ENCODE results near the gene HPCAL1. TPM values are rescaled to one million over a fixed set of nuclear protein-coding genes. Genes with fewer than 3 reads are reported as not detected.

The HPCAL1 gene
- total RNA-seq, 1 experiment from 2014 or later: 26.9 TPM

DNA sequence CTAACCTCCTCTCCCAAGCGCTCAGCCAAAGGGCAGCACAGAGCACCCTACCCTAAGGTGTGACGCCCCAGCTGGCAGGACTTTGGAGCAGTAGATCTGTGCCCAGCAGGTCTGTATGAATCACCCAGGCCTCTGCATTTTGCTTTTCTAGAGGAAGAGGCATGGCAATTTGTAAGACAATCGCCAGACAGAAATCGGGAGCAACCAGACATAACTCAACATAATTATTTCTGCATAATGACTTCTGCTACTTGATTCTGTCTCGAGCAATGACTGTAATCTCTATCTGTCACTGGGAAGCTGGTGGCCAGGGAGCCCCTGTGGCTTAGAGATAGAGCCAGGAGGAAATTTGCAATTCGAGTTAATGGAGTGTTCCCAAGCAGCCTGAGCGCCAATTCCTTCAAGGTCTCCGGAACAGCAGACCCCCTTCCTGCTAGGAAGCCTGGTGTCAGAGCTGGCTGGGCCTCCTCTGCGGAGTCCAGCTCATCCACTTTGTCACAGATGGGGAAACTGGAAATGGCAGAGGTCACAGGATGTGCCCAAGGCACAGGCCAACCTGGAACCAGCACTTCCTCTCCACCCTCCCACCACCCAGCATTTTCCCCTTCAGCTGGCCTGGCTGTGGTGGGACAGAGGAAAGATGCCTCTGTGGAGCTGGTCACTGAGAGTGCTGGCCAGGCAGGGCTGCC, 90.4 kb downstream of the HPCAL1 start:
- Histone ChIP-seq H3K27me3 (replicated peaks; ENCODE audit: control insufficient read depth, insufficient read depth, low read length) (no peaks in the 10 kb centered on the region), H3K9me3 (no peaks in the 10 kb centered on the region), H3K36me3 (ENCODE audit: control insufficient read depth, insufficient read depth, low read length) (no peaks in the 10 kb centered on the region), H3K4me1 (peaks cover 12% of the 10 kb centered on the region; the same call in 1 of the 2 replicates), H3K4me3 (ENCODE audit: low read depth, low read length) (no peak overlapping the region)
- no peaks in the 10 kb centered on the region for H3K27me3 Mint-ChIP-seq (ENCODE audit: insufficient read depth, unreplicated experiment)
- peaks cover 10% of the 10 kb centered on the region for H3K36me3 Mint-ChIP-seq (ENCODE audit: insufficient read depth, unreplicated experiment)
- CTCF ChIA-PET: no interaction called here
- H3K4me3 Mint-ChIP-seq (ENCODE audit: unreplicated experiment): no peak overlapping the region
- BruUV-seq (replicated peaks): no TSS peak
- TF ChIP-seq, protein P1, sequence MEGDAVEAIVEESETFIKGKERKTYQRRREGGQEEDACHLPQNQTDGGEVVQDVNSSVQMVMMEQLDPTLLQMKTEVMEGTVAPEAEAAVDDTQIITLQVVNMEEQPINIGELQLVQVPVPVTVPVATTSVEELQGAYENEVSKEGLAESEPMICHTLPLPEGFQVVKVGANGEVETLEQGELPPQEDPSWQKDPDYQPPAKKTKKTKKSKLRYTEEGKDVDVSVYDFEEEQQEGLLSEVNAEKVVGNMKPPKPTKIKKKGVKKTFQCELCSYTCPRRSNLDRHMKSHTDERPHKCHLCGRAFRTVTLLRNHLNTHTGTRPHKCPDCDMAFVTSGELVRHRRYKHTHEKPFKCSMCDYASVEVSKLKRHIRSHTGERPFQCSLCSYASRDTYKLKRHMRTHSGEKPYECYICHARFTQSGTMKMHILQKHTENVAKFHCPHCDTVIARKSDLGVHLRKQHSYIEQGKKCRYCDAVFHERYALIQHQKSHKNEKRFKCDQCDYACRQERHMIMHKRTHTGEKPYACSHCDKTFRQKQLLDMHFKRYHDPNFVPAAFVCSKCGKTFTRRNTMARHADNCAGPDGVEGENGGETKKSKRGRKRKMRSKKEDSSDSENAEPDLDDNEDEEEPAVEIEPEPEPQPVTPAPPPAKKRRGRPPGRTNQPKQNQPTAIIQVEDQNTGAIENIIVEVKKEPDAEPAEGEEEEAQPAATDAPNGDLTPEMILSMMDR (IDR thresholded peaks at IDR 0.05; ENCODE audit: insufficient read depth in 1 of 2, low read depth in 1 of 2, low read length in 1 of 2, severe bottlenecking in 1 of 2, unreplicated experiment in 1 of 2): no peak
- intact Hi-C loops (cut with micrococcal nuclease; ENCODE audit: unreplicated experiment): no loop called here
- H3K27ac Mint-ChIP-seq (ENCODE audit: unreplicated experiment): no peak overlapping the region
- H3K9me3 Mint-ChIP-seq (ENCODE audit: unreplicated experiment): no peaks in the 10 kb centered on the region
- DNase-seq: no peak
- POLR2A ChIA-PET: no interaction called here
- no peaks in the 10 kb centered on the region for H3K4me1 Mint-ChIP-seq (ENCODE audit: low read depth, unreplicated experiment)

DNA sequence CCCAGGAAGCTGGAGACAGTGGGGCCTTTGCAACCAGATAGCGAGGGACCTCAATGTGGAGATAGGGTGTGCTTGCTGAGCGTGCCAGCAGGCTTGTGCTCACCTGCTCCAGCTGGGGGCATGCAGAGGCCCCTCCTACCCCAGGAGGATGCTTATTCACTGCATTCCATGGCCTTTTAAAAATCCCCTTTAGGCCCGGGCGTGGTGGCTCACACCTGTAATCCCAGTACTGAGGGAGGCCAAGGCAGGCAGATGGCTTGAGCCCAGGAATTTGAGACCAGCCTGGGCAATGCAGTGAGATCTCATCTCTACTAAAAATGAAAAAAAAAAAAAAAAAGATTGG, 90.9 kb downstream of the HPCAL1 start:
- no TSS peak for BruUV-seq (replicated peaks)
- peaks cover 15% of the 10 kb centered on the region for H3K36me3 Mint-ChIP-seq (ENCODE audit: insufficient read depth, unreplicated experiment)
- CTCF ChIA-PET: no interaction called here
- H3K9me3 Mint-ChIP-seq (ENCODE audit: unreplicated experiment): no peaks in the 10 kb centered on the region
- TF ChIP-seq, protein P1 (IDR thresholded peaks at IDR 0.05; ENCODE audit: insufficient read depth in 1 of 2, low read depth in 1 of 2, low read length in 1 of 2, severe bottlenecking in 1 of 2, unreplicated experiment in 1 of 2): no peak
- no peaks in the 10 kb centered on the region for H3K4me1 Mint-ChIP-seq (ENCODE audit: low read depth, unreplicated experiment)
- H3K27me3 ChIP-seq (replicated peaks; ENCODE audit: control insufficient read depth, insufficient read depth, low read length): no peaks in the 10 kb centered on the region
- POLR2A ChIA-PET: no interaction called here
- no peaks in the 10 kb centered on the region for H3K27me3 Mint-ChIP-seq (ENCODE audit: insufficient read depth, unreplicated experiment)
- peaks cover 12% of the 10 kb centered on the region; the same call in 1 of the 2 replicates for H3K4me1 ChIP-seq
- H3K4me3 ChIP-seq (ENCODE audit: low read depth, low read length): no peak overlapping the region
- no peak overlapping the region for H3K4me3 Mint-ChIP-seq (ENCODE audit: unreplicated experiment)
- H3K27ac Mint-ChIP-seq (ENCODE audit: unreplicated experiment): no peak overlapping the region
- intact Hi-C loops (cut with micrococcal nuclease; ENCODE audit: unreplicated experiment): no loop called here
- DNase-seq: no peak
- no peaks in the 10 kb centered on the region for H3K9me3 ChIP-seq
- no peaks in the 10 kb centered on the region for H3K36me3 ChIP-seq (ENCODE audit: control insufficient read depth, insufficient read depth, low read length)

DNA sequence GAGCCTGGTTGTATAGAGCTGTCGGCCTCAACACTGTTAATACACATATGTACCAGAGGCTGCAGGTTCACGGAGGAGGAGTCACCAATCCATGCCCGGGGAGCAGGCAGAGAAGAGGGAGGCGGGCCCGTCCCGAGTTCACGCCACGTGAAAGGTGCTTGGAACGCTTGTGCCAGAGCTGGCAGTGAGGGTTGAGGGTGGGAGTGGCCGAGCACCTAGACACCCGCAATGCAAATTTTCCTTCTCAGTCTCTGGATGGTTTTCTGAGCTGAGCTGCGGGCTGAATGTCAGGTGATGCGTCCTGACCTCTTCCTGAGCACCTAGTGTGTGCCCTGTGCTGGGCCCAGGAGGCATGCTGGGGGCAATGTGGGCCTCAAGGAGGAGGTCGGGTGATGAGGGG, 93.2 kb downstream of the HPCAL1 start:
- CTCF ChIA-PET: no interaction called here
- TF ChIP-seq, protein P1 (IDR thresholded peaks at IDR 0.05; ENCODE audit: insufficient read depth in 1 of 2, low read depth in 1 of 2, low read length in 1 of 2, severe bottlenecking in 1 of 2, unreplicated experiment in 1 of 2): no peak
- no peak overlapping the region for H3K4me3 Mint-ChIP-seq (ENCODE audit: unreplicated experiment)
- no peak for DNase-seq
- intact Hi-C loops (cut with micrococcal nuclease; ENCODE audit: unreplicated experiment): no loop called here
- Histone ChIP-seq H3K36me3 (ENCODE audit: control insufficient read depth, insufficient read depth, low read length) (peaks cover 2% of the 10 kb centered on the region; the same call in 1 of the 2 replicates), H3K4me1 (peaks cover 6% of the 10 kb centered on the region; the same call in 1 of the 2 replicates), H3K9me3 (no peaks in the 10 kb centered on the region), H3K4me3 (ENCODE audit: low read depth, low read length) (no peak overlapping the region), H3K27me3 (replicated peaks; ENCODE audit: control insufficient read depth, insufficient read depth, low read length) (no peaks in the 10 kb centered on the region)
- no TSS peak for BruUV-seq (replicated peaks)
- peaks cover under 1% of the 10 kb centered on the region for H3K4me1 Mint-ChIP-seq (ENCODE audit: low read depth, unreplicated experiment)
- H3K27me3 Mint-ChIP-seq (ENCODE audit: insufficient read depth, unreplicated experiment): no peaks in the 10 kb centered on the region
- peaks cover 36% of the 10 kb centered on the region for H3K36me3 Mint-ChIP-seq (ENCODE audit: insufficient read depth, unreplicated experiment)
- no peak overlapping the region for H3K27ac Mint-ChIP-seq (ENCODE audit: unreplicated experiment)
- H3K9me3 Mint-ChIP-seq (ENCODE audit: unreplicated experiment): no peaks in the 10 kb centered on the region
- POLR2A ChIA-PET: no interaction called here

Measured in Caco-2 (cell line).